HG03442 (cell line): ENCODE measurements around the gene PTBP3.
"Not testable (repeated sequence)": the region's sequence is repeated elsewhere in the genome, so short reads cannot be mapped to it uniquely, and the experiment has no call there.

Source experiments
- ATAC-seq: cut with Tn5 transposase; IDR thresholded peaks from one replicate; pipeline ENCODE4 v1.9.1; 2021; ENCODE audit warnings: mild to moderate bottlenecking, moderate library complexity; ENCODE audit not compliant: unreplicated experiment

PTBP3 gene

GRCh38 chr9:112325127-112325526 lies 8.3 kb downstream of the PTBP3 start:
- ATAC-seq, result no peak

- ATAC-seq, result no peak
These were observed 10.0 kb downstream of the PTBP3 start for GRCh38 chr9:112323378-112323854.

GRCh38 chr9:112322701-112323377 lies 10.6 kb downstream of the PTBP3 start:
- no peak for ATAC-seq

GRCh38 chr9:112316258-112316943 lies 17.0 kb downstream of the PTBP3 start:
- no peak for ATAC-seq

GRCh38 chr9:112315331-112316257 lies 17.8 kb downstream of the PTBP3 start:
- ATAC-seq, result no peak

GRCh38 chr9:112312139-112312538 lies 21.3 kb downstream of the PTBP3 start:
- no peak for ATAC-seq

- ATAC-seq, result no peak
These were observed 21.9 kb downstream of the PTBP3 start for GRCh38 chr9:112311497-112311896.

- no peak for ATAC-seq
These were observed 22.6 kb downstream of the PTBP3 start for GRCh38 chr9:112310826-112311225.

- ATAC-seq, result no peak
These were observed 24.8 kb downstream of the PTBP3 start for GRCh38 chr9:112308588-112308987.

- ATAC-seq, result no peak
These were observed 32.0 kb downstream of the PTBP3 start for GRCh38 chr9:112301420-112301819.

- no peak for ATAC-seq
These were observed 33.9 kb downstream of the PTBP3 start for GRCh38 chr9:112299514-112299913.

- no peak for ATAC-seq
These were observed 36.5 kb downstream of the PTBP3 start for GRCh38 chr9:112296929-112297328.

- no peak for ATAC-seq
These were observed 38.2 kb downstream of the PTBP3 start for GRCh38 chr9:112295174-112295573.

GRCh38 chr9:112288029-112288428 lies 45.4 kb downstream of the PTBP3 start:
- ATAC-seq, result no peak

GRCh38 chr9:112286926-112287325 lies 46.5 kb downstream of the PTBP3 start:
- ATAC-seq, result no peak

- ATAC-seq, result no peak
These were observed 48.4 kb downstream of the PTBP3 start for GRCh38 chr9:112285056-112285455.

GRCh38 chr9:112283582-112284253 lies 49.7 kb downstream of the PTBP3 start:
- ATAC-seq, result no peak

- not testable (repeated sequence) for ATAC-seq
These were observed 50.6 kb downstream of the PTBP3 start for GRCh38 chr9:112282841-112283240.

GRCh38 chr9:112280904-112281303 lies 52.5 kb downstream of the PTBP3 start:
- no peak for ATAC-seq

GRCh38 chr9:112279501-112279900 lies 53.9 kb downstream of the PTBP3 start:
- ATAC-seq, result no peak

GRCh38 chr9:112278152-112278551 lies 55.3 kb downstream of the PTBP3 start:
- ATAC-seq, result no peak
